Measurements from ENCODE around the gene USP17L19.
"Not testable (repeated sequence)": the region's sequence is repeated elsewhere in the genome, so short reads cannot be mapped to it uniquely, and the experiment has no call there.

Gene USP17L19, protein sequence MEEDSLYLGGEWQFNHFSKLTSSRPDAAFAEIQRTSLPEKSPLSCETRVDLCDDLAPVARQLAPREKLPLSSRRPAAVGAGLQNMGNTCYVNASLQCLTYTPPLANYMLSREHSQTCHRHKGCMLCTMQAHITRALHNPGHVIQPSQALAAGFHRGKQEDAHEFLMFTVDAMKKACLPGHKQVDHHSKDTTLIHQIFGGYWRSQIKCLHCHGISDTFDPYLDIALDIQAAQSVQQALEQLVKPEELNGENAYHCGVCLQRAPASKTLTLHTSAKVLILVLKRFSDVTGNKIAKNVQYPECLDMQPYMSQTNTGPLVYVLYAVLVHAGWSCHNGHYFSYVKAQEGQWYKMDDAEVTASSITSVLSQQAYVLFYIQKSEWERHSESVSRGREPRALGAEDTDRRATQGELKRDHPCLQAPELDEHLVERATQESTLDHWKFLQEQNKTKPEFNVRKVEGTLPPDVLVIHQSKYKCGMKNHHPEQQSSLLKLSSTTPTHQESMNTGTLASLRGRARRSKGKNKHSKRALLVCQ

GRCh38 chr4:9253078-9253477 is at the start of gene USP17L19:
Gene USP17L19 (plus strand): TSS chr4:9253378. CDS start chr4:9253378, 0 bp downstream.
- DNase-seq: not testable (repeated sequence)

DNA sequence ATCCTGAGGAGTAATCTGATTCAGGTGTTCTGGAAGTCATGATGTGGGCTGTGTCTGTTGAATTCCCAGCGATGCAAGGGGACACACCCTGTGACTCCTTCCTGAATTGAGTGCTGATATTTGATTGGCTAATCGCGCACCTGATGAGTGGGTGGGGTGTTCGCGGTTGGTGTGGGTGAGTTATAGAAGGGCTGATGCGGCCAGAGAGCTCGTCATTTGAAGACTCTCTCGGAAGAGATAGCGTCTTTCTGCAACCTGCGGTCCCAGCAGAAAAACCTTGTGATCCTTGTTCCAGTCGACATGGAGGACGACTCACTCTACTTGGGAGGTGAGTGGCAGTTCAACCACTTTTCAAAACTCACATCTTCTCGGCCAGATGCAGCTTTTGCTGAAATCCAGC is 42.8 kb upstream of the USP17L19 start, which contains the start of gene USP17L10:
TSS of gene USP17L10 (plus strand) at position 301 of the 400 bp plus-strand sequence. CDS start at position 301, 0 bp downstream.
- DNase-seq: not testable (repeated sequence)

- DNase-seq: not testable (repeated sequence)
These were observed 38.5 kb upstream of the USP17L19 start for GRCh38 chr4:9214701-9215100.

- DNase-seq: not testable (repeated sequence)
These were observed 38.1 kb upstream of the USP17L19 start, which contains the start of gene USP17L11 for GRCh38 chr4:9215105-9215504. Gene USP17L11 (plus strand): TSS chr4:9215405. CDS start chr4:9215405, 0 bp downstream.

- DNase-seq: not testable (repeated sequence)
These were observed 33.3 kb upstream of the USP17L19 start, which contains the start of gene USP17L12 for GRCh38 chr4:9219852-9220251. Gene USP17L12 (plus strand): TSS chr4:9220152. CDS start chr4:9220152, 0 bp downstream.

DNA sequence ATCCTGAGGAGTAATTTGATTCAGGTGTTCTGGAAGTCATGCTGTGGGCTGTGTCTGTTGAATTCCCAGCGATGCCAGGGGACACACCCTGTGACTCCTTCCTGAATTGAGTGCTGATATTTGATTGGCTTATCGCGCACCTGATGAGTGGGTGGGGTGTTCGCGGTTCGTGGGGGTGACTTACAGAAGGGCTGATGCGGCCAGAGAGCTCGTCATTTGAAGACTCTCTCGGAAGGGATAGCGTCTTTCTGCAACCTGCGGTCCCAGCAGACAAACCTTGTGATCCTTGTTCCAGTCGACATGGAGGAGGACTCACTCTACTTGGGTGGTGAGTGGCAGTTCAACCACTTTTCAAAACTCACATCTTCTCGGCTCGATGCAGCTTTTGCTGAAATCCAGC is 28.6 kb upstream of the USP17L19 start, which contains the start of gene USP17L13:
TSS of gene USP17L13 (plus strand) at position 301 of the 400 bp plus-strand sequence. CDS start at position 301, 0 bp downstream.
- not testable (repeated sequence) for DNase-seq

- not testable (repeated sequence) for DNase-seq
These were observed 22.9 kb upstream of the USP17L19 start for GRCh38 chr4:9230249-9230648.

GRCh38 chr4:9234085-9234484 is 19.1 kb upstream of the USP17L19 start, which contains the start of gene USP17L15:
Gene USP17L15 (plus strand): TSS chr4:9234385. CDS start chr4:9234385, 0 bp downstream.
- DNase-seq: not testable (repeated sequence)

GRCh38 chr4:9238461-9238860 is 14.7 kb upstream of the USP17L19 start:
- peak; percentile 19 for DNase-seq

DNA sequence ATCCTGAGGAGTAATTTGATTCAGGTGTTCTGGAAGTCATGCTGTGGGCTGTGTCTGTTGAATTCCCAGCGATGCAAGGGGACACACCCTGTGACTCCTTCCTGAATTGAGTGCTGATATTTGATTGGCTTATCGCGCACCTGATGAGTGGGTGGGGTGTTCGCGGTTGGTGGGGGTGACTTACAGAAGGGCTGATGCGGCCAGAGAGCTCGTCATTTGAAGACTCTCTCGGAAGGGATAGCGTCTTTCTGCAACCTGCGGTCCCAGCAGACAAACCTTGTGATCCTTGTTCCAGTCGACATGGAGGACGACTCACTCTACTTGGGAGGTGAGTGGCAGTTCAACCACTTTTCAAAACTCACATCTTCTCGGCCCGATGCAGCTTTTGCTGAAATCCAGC is 9.6 kb upstream of the USP17L19 start, which contains the start of gene USP17L17:
TSS of gene USP17L17 (plus strand) at position 301 of the 400 bp plus-strand sequence. CDS start at position 301, 0 bp downstream.
- not testable (repeated sequence) for DNase-seq

GRCh38 chr4:9247953-9248680 is 5.1 kb upstream of the USP17L19 start, which contains the start of gene USP17L18:
Gene USP17L18 (plus strand): TSS chr4:9248630. CDS start chr4:9248630, 0 bp downstream.
- DNase-seq: not testable (repeated sequence)

DNA sequence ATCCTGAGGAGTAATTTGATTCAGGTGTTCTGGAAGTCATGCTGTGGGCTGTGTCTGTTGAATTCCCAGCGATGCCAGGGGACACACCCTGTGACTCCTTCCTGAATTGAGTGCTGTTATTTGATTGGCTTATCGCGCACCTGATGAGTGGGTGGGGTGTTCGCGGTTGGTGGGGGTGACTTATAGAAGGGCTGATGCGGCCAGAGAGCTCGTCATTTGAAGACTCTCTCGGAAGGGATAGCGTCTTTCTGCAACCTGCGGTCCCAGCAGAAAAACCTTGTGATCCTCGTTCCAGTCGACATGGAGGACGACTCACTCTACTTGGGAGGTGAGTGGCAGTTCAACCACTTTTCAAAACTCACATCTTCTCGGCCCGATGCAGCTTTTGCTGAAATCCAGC is 4.6 kb downstream of the USP17L19 start, which contains the start of gene USP17L20:
TSS of gene USP17L20 (plus strand) at position 301 of the 400 bp plus-strand sequence. CDS start at position 301, 0 bp downstream.
- not testable (repeated sequence) for DNase-seq

- not testable (repeated sequence) for DNase-seq
These were observed 9.4 kb downstream of the USP17L19 start, which contains the start of gene USP17L21 for GRCh38 chr4:9262572-9262971. Gene USP17L21 (plus strand): TSS chr4:9262872. CDS start chr4:9262872, 0 bp downstream.

DNA sequence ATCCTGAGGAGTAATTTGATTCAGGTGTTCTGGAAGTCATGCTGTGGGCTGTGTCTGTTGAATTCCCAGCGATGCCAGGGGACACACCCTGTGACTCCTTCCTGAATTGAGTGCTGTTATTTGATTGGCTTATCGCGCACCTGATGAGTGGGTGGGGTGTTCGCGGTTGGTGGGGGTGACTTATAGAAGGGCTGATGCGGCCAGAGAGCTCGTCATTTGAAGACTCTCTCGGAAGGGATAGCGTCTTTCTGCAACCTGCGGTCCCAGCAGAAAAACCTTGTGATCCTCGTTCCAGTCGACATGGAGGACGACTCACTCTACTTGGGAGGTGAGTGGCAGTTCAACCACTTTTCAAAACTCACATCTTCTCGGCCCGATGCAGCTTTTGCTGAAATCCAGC is 14.1 kb downstream of the USP17L19 start, which contains the start of gene USP17L22:
TSS of gene USP17L22 (plus strand) at position 301 of the 400 bp plus-strand sequence. CDS start at position 301, 0 bp downstream.
- not testable (repeated sequence) for DNase-seq

DNA sequence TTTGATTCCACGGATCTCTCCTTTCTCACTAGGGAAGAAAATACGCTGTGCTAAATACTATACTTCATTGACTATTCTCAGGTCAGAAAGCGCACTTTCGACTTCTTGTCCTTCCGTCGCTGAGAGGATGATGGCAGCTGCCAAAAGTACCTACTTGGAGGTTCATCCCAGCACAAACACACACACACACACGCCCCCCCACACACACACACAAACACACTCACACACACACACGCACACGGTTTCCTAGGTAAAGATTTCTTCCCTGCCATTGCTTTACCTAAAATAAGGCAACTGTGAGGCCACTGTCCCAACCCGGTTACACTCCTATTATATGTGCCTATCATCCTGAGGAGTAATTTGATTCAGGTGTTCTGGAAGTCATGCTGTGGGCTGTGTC is 18.5 kb downstream of the USP17L19 start:
- DNase-seq: not testable (repeated sequence)

Data from CD4-positive, alpha-beta T cell treated with Interleukin-15 for 1 hour (primary cell).